Measurements from ENCODE around the gene IL2RG.

DNA sequence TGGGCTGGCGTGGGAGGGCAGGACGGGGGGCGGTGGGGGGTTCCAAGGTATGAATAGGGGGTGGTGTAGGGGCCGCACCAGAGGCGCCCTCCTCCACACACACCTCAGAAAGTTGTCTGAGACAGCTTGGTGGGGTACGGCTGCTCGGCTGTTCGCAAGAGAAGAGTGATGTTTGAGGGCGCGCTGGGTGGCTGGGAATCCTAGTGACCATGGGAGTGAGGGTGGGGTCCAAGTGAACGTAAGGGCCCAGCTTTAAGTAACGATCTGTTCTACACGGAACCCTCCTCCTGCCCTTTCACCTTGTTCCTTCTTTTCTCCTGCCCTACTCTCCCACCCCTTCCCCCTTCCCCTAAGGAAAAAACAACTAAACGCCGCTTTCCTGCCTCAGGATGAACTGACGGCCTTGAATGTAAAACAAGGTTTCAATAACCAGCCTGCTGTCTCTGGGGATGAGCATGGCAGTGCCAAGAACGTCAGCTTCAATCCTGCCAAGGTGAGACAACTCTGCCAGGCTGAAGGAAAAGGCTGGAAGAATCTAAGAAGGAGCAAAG lies 7.7 kb upstream of the IL2RG start:
- TF ChIP-seq POLR2A (IDR thresholded peaks at IDR 0.05; ENCODE audit: extremely low read depth, insufficient read length) (no peak), MYC (IDR thresholded peaks at IDR 0.05; ENCODE audit: low read depth, low read length) (no peak)
- TF ChIP-seq, protein P1, sequence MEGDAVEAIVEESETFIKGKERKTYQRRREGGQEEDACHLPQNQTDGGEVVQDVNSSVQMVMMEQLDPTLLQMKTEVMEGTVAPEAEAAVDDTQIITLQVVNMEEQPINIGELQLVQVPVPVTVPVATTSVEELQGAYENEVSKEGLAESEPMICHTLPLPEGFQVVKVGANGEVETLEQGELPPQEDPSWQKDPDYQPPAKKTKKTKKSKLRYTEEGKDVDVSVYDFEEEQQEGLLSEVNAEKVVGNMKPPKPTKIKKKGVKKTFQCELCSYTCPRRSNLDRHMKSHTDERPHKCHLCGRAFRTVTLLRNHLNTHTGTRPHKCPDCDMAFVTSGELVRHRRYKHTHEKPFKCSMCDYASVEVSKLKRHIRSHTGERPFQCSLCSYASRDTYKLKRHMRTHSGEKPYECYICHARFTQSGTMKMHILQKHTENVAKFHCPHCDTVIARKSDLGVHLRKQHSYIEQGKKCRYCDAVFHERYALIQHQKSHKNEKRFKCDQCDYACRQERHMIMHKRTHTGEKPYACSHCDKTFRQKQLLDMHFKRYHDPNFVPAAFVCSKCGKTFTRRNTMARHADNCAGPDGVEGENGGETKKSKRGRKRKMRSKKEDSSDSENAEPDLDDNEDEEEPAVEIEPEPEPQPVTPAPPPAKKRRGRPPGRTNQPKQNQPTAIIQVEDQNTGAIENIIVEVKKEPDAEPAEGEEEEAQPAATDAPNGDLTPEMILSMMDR (IDR thresholded peaks at IDR 0.05; ENCODE audit: low read depth, low read length) = no peak

Data from NB4 (cell line).